Stimulated activated CD4-positive, alpha-beta T cell treated with anti-CD3 and anti-CD28 coated beads, Interleukin-12 subunit alpha, Interleukin-12 subunit beta, amount 100 ng/mL, for 4 hours (primary cell): ENCODE results near the gene SCYGR7.
"Not testable (repeated sequence)": the region's sequence is repeated elsewhere in the genome, so short reads cannot be mapped to it uniquely, and the experiment has no call there.

Experiments
- DNase-seq: peaks from one replicate; pipeline ENCODE4 v3.0.0-alpha.2; 2020

The SCYGR7 gene, protein sequence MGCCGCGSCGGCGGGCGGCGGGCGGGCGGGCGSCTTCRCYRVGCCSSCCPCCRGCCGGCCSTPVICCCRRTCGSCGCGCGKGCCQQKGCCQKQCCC

DNA sequence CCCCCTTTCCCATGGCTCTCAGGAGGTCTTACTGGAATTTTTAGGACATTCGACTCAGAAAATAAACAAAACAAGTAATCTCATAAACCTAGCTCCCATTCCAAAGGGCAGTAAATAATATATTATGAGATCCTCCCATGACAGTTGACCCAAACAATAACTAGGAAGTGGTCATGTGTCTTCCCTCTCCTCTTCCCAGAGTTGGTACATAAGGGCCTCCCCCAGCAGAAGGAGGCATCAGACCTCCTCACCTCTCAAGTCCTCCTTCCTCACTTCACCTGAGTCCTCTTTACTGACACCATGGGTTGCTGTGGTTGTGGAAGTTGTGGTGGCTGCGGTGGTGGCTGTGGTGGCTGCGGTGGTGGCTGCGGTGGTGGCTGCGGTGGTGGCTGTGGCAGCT, at the start of gene SCYGR7:
SCYGR7 (plus strand) TSS at position 301 of the 400 bp plus-strand sequence; CDS start at position 301, 0 bp downstream.
- DNase-seq: no peak

DNA sequence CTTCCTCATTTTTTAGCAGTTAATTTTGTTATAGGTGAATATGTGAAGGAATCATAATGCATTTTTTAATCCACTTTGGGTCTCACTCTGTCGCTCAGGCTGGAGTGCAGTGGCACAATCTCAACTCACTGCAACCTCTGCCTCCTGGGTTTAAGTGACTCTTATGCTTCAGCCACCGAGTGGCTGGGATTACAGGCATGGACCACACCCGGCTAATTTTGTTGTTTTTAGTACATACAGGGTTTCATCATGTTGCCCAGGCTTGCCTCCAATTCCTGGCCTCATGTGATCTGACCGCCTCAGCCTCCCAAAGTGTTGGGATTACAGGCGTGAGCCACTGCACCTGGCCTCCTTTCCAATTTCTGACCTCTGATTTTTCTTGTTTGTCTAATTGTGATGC, 43.9 kb upstream of the SCYGR7 start:
- no peak for DNase-seq

DNA sequence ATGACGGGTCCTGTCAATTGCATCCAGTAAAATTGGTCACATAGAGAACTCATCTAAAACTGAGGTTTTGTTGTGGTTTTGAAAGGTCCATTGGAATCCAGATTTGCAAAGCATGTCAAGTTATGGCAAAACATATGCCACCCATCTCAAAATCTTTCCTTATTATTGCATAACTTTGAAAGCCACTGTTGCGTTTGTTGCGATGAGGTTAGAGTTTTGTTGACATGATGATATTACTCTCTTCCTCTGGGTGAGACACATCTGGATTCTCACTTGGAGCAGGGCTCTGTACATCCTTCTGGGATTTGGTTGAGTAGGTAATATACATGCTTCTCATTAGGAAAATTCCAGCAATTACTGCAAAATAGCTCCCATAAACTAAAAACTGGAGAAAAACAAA, 40.9 kb upstream of the SCYGR7 start:
- DNase-seq: no peak

DNA sequence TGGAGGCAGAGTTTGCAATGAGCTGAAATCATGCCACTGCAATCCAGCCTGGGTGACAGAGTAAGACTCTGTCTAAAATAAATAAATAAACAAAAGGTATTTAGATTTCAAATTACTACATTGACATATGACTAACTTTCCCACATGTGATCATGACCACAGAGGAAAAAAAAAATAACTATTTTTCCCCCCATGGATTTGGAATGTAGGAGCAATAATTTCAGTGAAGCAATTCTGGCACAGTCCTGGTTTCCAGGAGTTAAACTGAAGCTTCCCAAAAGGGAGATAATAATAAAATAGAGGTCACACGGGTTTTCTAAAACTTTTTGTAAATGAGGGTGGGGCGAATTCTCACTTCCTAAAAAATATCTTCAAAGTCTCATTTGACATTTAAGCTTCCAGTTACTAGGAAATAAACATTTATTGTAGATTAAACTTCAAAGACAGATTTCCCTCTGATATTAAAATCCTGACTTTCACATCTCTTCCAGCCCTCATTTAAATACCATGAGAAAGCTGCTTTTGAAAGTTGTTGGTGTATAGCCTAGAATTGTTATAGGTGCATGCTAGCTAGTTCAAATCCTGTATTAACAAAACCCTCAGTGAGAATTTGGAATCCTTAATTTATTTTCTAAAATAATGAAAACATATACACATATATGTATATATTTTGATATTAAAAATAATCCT, 31.0 kb upstream of the SCYGR7 start:
- no peak for DNase-seq

DNA sequence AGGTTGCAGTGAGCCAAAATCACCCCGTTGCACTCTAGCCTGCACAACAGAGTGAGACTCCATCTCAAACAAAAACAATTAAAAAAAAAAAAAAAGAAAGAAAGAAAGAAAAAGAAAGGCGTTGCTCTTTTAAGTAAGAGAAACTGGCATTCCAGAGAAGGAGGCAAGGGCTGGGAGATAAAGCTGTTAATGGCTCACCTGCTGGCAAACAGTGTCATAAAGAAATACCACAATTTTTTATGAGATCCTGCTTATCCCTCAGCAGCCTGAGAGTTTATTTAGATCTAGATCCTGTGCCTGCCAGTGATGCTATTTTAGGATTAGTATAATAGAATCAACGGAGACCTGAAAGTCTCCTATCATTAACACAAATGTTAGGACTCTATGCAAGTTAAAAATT, 26.6 kb upstream of the SCYGR7 start:
- no peak for DNase-seq

DNA sequence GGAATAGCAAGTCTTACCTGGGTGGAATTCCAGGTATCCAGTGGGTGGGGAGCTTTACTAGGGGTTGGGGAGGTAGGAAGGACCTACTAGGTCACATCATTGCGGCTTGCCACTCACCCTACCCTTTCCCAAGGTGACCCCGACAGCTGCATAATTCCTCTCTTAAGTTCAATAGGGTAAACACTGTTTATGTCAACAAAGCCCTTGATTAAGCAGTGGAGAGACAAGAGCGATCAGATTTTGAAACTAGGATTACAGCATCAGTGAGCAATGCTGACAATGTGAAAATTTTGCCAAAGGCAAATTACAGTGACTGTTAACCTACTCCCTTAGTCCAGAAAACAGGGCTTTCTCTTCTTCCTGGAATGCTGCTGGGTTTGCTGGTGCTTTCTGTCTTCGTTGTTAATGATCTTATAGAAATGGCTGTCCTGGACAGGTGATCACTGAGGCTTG, 24.8 kb upstream of the SCYGR7 start:
- no peak for DNase-seq

DNA sequence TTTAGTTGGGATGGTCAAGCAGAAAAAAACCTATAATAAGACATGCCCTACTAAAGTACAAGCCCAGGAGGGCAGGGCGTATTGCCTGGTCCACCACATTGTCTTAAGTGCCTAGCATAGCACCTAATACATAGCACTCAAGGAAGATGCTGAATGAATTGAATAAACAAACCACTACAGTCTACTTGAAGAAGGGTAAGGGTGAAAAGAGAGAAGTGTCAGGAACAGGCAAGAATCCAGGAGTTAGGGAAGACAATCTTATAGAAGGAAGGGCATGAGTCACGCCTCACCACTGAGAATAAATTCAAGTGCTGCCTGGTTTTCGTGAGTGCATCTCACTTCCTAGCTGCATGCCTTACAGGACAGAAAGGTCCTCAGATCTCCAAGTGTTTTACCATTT, 24.2 kb upstream of the SCYGR7 start:
- DNase-seq: no peak

DNA sequence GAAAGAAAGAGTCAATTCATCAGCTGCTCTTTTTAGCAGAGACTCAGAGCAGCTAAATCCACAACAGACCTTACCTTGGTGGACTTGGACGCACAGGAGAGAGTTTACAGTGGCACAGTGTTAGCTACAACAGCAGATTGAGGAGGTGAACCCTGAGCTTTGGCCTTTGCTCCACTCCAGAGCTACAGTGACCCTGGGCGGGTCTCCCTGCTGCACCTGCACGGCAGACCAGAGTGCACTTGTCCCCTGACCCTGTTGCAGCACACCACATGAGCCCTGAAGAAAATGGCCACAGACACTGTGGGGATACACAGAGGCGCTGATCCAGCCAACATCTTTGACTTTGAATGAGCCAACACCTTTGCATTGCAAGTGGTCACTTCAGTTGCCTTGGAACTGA, 21.3 kb upstream of the SCYGR7 start:
- no peak for DNase-seq

DNA sequence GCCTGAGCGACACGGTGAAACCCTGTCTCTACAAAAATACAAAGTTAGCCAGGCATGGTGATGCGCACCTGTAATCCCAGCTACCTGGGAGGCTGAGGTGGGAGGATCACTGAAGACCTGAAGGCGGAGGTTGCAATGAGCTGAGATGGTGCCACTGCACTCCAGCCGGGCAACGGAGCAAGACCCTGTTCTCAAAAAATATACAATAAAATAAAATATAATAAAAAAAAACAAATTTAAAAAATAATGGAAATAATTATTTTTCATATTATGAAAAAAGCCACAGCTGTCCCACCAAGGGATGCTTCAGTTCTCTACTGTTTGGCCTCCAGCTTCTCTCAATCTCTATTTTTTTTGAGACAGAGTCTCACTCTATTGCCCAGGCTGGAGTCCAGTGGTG, 20.7 kb upstream of the SCYGR7 start:
- DNase-seq: no peak

DNA sequence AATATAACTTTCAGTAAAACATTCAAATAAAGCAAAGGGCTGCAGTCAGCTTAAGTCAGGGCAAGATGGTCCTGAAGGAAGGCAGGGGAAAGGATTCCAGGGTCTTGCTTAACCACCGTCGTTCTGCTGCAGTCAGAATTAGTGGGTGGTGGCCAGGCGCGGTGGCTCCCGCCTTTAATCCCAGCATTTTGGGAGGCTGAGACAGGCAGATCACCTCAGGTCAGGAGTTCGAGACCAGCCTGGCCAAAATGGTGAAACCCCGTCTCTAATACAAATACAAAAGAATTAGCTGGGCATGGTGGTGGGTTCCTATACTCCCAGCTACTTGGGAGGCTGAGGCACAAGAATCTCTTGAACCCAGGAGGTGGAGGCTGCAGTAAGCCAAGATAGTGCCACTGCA, 17.1 kb upstream of the SCYGR7 start:
- no peak for DNase-seq

DNA sequence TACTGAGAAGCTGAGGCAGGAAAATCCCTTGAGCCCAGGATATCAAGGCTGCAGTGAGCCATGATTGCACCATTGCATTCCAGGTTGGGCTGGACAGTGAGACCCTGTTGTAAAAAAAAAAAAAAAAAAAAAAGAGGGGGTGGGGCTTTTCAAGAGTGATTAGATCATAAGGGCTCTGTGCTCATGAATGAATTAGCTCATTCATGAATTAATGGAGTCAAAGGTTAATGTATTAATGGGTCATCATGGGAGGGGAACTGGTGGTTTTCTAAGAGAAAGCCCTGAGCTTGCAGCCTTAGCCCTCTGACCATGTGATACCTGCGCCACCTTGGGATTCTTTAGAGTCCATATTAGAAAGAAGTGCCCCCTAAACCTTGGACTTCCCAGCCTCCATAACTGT, 14.8 kb upstream of the SCYGR7 start:
- DNase-seq: no peak

DNA sequence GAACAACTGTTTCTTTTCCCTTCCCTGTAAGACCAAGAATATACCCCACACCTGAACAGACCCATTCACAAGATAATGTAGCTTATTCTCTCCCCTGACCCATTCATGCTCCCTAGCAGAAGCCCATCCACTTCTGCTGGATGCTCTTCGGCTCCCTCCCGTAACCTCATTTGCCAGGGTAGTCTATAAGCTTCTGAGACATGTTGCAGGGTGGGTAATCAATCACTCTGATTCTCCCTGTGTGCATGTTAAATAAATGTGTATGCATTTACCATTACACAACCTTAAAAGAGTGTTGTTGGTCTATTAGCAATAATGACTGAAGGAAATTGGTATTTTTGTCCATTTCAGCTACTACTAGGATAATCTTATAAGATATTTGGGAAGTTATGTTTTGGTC, 11.6 kb upstream of the SCYGR7 start:
- DNase-seq: no peak

DNA sequence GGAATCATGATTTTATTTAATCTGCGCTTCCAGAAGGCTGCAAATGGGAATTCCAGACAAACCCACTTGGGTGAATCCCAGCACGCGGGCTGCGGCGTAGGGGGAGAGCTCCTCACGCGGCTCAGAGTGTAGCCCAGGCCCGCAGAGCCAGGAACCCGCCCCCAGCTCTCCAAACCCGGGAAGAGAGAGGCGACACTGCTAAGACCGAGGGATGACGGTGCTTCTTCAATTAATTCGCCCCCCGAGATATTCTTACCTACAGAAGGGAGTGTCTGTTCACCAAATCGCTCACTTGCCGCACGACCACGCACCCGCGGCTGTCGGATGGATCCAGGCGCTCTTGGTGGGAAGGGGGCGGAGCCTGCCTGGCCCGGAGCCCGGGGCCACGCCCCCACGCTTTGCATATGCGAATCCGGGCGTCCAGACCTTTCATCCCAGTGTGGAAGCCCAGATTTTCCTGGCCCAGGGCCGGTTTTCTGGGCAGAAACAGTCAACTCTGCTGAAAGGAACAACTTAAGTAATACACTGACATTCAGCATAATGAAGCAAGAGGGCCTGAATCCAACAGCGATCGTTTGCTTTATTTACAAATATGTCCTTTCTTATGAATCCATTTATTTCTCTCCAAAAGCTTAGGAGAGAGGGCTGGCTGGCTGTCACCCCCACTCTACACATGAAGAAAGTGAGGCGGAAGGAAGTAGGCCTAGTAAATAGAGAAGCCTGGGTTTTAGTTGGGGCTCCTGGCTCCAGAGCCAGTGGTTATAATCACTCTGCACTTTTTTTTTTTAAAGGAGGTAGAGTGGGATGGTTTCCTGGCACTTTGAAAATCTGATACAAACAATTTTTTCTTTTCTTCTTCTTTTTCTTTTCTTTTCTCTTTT, 10.2 kb upstream of the SCYGR7 start, which contains the start of gene SLC19A3:
SLC19A3 (minus strand) TSS at position 342 of the 881 bp plus-strand sequence. CDS start 15,710 bp downstream, outside the sequence.
- no peak for DNase-seq

DNA sequence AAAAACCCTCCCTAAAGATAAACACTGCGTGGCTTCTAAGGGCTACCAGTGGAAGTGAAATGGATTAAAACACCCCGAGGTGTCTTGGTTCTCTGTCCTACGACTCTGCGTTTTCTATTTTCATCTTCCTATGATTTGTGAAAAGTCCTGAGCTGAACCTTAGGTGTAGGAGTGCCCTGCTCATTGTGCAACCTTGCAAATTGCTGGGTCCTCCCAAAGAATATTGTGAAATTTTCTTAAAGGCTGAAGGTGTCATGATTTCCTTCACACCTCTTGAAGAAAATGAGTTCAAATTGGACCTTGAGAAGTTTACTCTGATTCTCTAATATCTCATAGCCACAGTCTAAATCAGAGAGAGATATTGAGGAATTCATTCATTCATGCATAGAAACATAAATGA, 8.5 kb upstream of the SCYGR7 start:
- no peak for DNase-seq

DNA sequence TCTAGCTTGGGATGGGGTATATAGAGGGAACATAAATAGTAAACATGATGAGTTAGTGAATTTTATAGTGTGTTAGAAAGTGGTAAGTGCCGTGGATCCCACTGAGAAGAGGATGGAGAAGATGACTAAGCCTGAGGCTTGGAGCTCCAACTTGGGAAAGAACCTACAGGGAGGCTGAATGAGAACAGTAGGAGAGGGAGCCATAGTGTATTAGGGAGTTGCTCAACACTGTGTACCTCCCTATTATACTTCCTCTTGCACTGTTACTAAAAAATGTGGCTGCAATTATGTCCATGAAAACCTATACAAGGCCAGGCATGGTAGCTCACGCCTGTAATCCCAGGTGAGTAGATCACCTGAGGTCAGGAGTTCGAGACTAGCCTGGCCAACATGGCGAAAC, 7.5 kb upstream of the SCYGR7 start:
- DNase-seq: no peak

DNA sequence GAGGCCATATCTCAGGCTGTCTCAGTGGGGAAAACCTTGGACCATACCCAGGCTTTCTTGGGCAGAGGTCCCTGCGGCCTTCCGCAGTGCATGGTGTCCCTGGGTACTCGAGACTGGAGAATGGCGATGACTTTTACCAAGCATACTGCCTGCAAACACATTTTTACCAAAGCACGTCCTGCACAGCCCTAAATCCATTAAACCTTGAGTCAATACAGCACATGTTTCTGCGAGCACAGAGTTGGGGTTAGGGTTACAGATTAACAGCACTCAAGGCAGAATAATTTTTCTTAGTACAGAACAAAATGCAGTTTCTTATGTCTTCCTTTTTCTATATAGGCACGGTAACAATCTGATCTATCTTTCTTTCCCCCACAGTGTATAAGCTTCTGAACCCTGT, 5.3 kb upstream of the SCYGR7 start:
- DNase-seq: not testable (repeated sequence)

DNA sequence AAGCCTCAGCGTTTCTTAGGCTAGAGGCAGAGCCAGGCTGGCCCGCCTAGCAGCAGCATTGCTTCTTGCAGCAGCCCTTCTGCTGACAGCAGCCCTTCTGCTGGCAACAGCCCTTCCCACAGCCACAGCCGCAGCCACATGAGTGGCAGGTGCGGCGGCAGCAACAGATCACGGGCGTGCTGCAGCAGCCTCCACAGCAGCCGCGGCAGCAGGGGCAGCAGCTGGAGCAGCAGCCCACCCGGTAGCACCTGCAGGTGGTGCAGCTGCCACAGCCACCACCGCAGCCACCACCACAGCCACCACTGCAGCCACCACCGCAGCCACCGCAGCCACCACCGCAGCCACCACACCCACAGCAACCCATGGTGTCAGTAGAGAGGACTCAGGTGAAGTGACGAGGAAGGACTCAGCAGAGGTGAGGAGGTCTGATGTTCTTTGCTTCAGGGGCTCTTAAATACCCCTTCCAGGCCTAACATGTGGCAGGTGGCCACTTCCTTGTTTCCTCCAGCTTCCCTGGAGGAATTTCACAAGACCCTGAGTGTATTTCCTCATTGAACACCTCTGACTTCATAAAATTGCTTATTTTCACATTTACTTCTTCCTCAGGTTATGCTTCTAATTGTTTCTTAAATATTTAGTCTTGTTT, 3.6 kb upstream of the SCYGR7 start, which contains the start of gene SCYGR6:
SCYGR6 (minus strand) TSS at position 364 of the 646 bp plus-strand sequence; CDS start at position 364, 0 bp downstream.
- DNase-seq: no peak

DNA sequence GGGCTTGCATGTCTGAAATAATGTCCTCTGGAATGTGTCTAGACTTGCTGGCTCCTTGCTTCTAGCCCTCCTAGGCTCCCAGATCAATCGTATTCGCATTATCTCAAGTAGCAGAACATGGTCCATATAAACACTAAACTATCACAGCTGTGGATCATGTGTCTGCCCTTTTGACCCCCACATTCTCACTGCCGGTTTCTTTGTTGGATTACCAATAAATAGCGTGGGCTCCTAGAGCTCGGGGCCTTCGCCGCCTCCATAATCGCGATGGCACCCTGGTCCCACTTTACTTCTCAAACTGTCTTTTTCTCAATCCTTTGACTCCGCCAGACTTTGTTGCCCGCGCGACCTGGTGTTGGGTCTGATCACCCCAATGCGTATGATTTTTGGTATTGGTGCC, 11.2 kb downstream of the SCYGR7 start:
- DNase-seq: no peak

DNA sequence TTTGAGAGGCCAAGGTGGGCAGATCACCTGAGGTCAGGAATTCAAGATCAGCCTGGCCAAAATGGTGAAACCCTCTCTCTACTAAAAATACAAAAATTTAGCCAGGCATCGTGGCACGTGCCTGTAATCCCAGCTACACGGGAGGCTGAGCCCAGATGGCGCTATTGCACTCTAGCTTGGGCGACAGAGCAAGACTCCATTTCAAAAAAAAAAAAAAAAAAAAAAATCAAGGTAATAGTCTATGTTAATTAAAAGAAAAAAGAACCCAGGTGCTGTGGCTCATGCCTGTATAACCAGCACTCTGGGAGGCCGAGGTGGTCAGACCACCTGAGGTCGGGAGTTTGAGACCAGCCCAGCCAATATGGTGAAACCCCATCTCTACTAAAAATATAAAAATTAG, 12.6 kb downstream of the SCYGR7 start:
- not testable (repeated sequence) for DNase-seq

DNA sequence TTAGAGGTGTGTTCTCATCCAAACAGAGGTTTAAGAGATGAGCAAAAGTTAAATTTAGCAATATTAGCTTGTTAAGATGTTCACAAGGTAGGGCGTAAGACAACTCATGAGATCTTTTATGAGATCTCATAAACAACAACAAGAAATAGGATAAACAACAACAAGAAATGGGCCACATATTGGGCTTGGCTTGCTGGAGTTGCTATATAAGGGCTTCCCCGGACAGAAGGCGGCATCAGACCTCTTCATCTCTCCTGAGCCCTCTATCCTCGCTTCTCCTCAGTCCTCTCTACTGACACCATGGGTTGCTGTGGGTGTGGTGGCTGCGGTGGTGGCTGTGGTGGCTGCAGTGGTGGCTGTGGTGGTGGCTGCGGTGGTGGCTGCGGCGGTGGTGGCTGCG, 17.5 kb downstream of the SCYGR7 start, which contains the start of gene SCYGR8:
SCYGR8 (plus strand) TSS at position 301 of the 400 bp plus-strand sequence; CDS start at position 301, 0 bp downstream.
- no peak for DNase-seq

DNA sequence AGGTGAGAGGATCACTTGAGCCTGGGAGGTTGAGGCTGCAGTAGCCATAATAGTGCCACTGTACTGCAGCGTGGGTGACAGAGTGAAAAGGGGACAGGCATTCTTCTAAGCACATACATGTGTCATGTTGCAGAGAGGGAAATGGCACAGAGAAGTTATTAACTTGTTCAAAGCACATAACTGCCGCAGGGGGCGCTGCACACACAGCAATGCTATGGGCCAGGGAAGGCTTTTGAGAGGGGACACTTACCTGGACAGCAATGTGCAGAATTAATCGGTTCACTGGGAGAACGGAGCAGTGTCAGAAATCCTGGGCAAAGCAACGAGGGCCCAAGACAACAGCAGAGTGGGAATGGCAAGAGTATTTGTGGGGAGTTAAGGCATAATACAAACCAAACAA, 19.9 kb downstream of the SCYGR7 start:
- DNase-seq: no peak

DNA sequence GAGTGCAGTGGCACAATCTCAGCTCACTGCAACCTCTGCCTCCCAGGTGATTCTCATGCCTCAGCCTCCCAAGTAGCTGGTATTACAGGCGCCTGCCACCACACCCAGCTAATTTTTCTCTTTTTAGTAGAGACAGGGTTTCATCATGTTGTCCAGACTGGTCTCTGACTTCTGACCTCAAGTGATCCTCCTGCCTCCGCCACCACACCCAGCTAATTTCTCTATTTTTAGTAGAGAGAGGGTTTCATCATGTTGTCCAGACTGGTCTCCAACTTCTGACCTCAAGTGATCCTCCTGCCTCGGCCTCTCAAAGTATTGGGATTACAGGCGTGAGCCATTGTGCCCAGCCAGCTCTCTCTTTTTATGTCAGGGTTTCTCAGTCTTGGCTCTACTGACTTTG, 28.1 kb downstream of the SCYGR7 start:
- DNase-seq: not testable (repeated sequence)
